GM06990 (cell line): ENCODE data around the gene FXYD6.

ENCODE experiments used
- DNase-seq: peaks from one replicate; pipeline ENCODE4 v3.0.0-alpha.2; 2011; ENCODE audit not compliant: insufficient read length; ENCODE audit errors: extremely low read depth
- H3K27me3 ChIP-seq: replicated peaks from 2 replicates; pipeline ENCODE4 v1.6.0; 2011; ENCODE audit warnings: low read length; ENCODE audit not compliant: control insufficient read depth, insufficient read depth
- H3K36me3 ChIP-seq: 2 replicates; pipeline ENCODE4 v1.5.1; 2011; ENCODE audit warnings: low read length; ENCODE audit not compliant: control insufficient read depth, insufficient read depth
- H3K4me3 ChIP-seq: replicated peaks from 2 replicates; pipeline ENCODE4 v1.5.1; 2011; ENCODE audit warnings: low read depth, mild to moderate bottlenecking, control low read depth, low read length
- CTCF ChIP-seq: IDR thresholded peaks from 2 replicates; pipeline ENCODE4 v1.5.1; 2011; ENCODE audit warnings: low read length, control low read depth, mild to moderate bottlenecking, inconsistent platforms; ENCODE audit not compliant: insufficient read depth, poor library complexity, severe bottlenecking

Gene FXYD6

GRCh38 chr11:117921893-117922292, 45.4 kb upstream of the FXYD6 start:
- DNase-seq = no peak

GRCh38 chr11:117921456-117921855, 45.0 kb upstream of the FXYD6 start:
- no peak overlapping the region for H3K4me3 ChIP-seq
- no peaks in the 10 kb centered on the region for H3K36me3 ChIP-seq
- no peak for TF ChIP-seq CTCF
- DNase-seq = no peak
- H3K27me3 ChIP-seq = no peaks in the 10 kb centered on the region

More at GRCh38 chr11:117921893-117922292, 45.4 kb upstream of the FXYD6 start:
- Histone ChIP-seq H3K27me3 (no peaks in the 10 kb centered on the region), H3K4me3 (no peak overlapping the region), H3K36me3 (no peaks in the 10 kb centered on the region)
- no peak for TF ChIP-seq CTCF

GRCh38 chr11:117919781-117920221, 43.3 kb upstream of the FXYD6 start:
- Histone ChIP-seq H3K27me3 (no peaks in the 10 kb centered on the region), H3K36me3 (no peaks in the 10 kb centered on the region), H3K4me3 (no peak overlapping the region)
- no peak for DNase-seq
- TF ChIP-seq CTCF = no peak

GRCh38 chr11:117919341-117919740, 42.9 kb upstream of the FXYD6 start:
- H3K36me3 ChIP-seq = no peaks in the 10 kb centered on the region
- H3K4me3 ChIP-seq = no peak overlapping the region
- no peak for DNase-seq
- H3K27me3 ChIP-seq = no peaks in the 10 kb centered on the region
- TF ChIP-seq CTCF = no peak

- DNase-seq = no peak
- no peak overlapping the region for H3K4me3 ChIP-seq
- TF ChIP-seq CTCF = no peak
- no peaks in the 10 kb centered on the region for H3K36me3 ChIP-seq
- H3K27me3 ChIP-seq = no peaks in the 10 kb centered on the region; the same call in 1 of the 2 replicates
These were observed 42.2 kb upstream of the FXYD6 start for GRCh38 chr11:117918366-117919255.
